Glomerular visceral epithelial cell (primary cell): Measurements from ENCODE around the gene VEZF1.
"Not testable (repeated sequence)": the region's sequence is repeated elsewhere in the genome, so short reads cannot be mapped to it uniquely, and the experiment has no call there.

Experiments
- DNase-seq: peaks from one replicate; pipeline ENCODE4 v3.0.0-alpha.2; 2016; ENCODE audit errors: extremely low spot score

The VEZF1 gene

DNA sequence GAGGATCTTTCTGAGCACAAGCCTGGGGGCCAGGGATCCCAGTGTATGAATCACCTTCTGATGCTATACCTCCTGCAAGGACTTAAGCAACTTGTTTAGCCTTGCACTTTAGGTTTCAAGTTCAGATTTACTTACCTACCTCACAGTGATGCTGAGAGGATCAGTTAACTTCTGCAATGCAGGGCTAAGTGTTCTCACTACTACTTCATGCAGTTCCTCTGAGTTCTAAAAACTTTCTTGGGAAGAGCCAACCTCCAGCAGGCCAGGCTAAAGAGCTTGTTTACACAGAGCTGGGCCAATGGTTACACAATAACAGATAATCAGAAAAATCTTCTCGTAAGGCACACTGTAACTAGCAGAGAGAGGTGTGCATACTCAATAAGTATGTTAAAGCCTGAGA is 13.0 kb downstream of the VEZF1 start:
- no peak for DNase-seq

DNA sequence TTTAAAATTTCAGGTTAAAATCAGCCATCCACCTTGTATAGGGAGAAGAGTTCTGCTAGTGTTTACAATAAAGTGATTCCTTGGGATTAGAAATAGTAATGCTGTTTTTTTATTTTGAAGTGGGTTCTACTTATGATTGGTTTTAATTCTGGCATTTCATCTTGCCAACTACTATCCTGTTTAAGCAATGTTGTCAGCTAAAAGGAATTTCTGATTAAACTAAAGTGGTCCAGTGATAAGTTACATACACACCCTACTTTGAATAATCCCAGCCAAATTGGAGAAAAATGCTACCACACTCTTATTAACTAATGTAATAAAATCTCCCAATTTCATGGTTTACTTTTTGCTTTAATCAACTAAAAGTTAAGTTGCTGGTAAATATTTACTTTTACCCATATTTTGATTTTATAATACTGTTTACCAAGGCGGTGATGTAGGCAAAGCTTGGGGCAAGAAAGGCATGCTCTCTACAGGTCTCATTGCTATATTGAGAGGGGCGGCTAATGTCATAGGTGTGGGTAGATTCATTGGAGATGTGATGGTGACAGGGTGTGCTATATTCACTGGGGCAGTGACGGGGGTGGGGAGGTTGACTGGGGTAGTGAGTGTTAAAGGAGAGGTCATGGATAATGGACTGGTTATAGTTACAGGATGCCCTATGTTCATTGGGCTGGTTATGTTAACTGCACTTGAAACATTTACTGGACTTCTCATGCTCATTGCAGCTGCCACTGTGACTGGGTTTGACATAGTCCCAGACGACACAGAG is 13.8 kb downstream of the VEZF1 start:
- DNase-seq, result not testable (repeated sequence)

DNA sequence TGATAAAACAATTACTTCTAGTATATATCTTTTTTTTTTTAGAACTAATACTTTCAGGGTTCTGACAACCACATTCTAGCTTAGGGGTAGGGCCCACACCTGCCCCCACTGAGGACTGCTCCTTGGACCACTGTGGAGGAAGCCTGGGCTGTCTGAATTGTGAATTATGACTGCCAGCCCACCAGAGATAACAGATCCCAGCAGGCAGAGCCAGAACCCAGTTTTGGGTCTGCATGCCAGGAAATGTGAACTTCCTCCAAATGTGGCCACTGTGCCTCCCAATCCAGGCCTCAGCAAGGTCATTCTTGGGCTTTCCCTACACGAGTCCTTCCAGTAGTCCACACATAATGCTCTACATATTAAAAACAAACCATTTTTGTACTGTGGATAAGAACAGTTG is 15.9 kb downstream of the VEZF1 start:
- no peak for DNase-seq

DNA sequence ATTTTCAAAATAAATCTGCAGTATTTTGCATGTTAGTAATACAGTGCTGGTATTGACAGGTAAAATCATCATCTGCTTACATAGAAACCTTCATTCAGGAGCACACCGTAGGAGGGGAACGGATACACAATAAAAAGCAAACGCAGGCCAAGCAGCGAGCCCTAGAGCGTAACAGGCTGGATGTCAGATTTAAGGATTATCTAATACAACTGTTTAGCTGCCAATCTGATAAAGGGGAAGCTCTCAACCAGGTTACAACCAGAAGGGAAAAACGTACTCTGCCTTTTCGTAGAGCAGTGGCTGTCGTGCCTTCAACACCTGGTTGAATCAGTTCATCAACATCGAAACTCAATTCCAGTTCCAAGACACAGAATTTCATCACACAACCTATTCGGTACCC is 16.5 kb downstream of the VEZF1 start:
- no peak for DNase-seq

DNA sequence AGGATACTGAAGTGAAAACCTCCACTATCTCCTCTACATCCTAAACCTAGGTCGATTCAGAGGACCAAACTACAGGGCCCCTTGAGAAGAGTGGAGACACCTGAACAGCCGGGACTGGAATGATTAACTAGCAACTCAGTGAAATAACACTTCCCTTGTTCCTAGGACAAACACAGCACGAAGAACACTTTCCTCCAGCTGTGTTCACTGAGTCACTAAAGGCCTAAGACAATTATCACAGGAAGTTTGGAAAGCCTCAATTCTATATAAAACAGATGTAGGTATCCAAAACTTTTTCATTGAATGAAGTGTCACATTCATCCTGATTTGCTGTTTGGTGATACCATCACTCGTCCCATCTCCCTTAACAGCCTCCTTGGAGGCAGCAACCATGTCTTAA is 17.3 kb downstream of the VEZF1 start:
- peak; percentile 55 for DNase-seq

DNA sequence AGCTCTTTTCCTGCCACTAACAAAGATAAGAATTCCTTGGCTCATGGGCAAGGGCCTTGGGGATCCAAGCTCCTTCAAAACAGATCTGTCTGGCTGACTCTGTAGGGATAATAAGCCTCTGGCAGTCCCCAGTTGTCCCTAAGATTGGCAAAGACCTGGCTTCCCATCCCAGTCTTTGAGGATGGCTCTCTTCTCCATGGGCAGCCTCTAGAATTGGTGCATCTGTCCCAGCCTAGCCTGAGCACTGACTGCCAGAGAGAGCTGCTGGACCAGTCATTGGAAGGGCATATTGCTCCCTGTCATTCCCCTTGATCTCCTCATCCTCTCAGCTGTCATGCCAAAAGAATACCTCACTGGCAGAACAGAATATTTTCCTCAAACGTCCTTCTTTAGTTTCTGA is 19.6 kb downstream of the VEZF1 start:
- no peak for DNase-seq

DNA sequence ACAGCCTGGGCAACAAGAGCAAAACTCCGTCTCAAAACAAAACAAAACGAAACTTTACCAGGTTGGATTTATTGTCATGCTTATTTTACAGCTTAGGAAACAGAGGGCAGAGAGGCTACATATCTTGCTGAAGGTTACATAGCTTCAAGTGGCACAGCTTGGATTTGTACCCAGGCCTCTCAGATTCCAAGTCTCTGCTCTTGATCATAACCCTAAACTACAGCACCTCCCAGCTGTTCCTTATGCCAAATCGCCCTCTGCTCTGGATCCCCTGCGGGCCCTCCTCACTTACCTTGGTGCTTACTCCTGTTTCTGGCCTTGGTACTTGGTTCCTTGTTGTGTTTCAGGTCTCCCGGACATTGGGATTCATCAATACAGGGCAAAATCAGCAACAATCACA is 21.2 kb downstream of the VEZF1 start:
- no peak for DNase-seq

DNA sequence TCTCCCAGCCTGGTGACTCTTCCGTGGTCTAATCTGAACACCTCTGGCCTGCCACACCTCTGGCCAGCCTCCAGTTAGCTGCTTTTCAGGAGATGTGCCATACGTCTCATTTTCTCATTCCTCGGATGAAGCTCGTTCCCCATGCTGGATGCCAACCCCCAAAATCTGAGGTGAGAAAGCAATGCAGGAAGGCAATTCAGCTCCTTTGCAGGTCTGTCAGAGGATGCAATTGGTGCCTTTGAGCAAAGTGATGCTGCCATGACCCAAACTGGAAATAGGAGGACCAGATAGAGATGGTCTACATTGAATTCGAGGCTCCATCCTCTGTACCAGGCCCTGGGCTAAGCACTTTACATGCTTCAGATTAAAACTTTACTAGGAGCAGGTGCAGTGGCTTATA is 21.8 kb downstream of the VEZF1 start:
- no peak for DNase-seq

DNA sequence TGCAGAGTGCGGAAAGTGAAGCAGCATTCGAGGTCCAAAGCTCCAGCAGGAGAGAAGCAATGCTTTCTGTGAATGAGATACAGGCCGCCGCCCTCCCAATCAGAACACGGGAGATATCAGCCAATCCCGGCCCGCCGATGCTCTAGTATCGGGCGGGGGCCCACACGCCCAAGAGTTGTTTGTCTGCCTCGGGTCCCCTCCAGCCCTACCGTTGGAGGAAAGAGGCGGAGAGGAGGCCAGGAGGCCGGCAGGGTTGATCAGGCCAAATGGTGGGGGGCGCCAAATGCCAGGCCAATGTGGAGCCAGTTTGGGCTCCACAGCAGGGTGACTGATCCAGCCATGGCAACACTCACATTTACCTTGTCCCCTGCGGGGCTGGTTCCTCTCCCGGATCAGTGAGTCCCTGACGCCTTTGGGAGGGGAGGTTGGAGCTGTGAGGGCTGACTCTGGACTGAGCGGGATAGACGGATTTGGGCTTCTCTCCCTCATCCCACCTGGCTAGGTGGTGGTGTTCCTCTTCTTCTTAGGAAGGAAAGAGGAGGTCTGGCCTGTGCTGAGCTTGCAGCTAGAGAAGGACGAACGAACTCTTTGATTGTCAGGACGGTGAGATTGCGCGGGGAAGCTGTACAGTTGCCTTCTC is 22.4 kb downstream of the VEZF1 start:
- no peak for DNase-seq

DNA sequence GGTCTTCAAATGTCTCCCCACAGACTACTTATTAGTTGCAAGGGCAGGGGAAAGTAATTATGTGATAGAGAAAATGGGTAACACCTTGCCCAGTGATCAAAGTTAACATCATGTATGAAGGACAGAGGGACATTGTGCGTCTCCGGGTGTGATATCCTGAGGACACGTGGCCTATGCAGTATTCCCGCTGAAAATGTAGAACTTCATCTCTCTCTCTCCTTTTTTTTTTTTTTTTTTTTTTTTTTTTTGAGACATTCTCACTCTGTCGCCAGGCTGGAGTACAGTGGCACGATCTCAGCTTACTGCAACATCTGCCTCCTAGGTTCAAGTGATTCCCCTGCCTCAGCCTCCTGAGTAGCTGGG is 24.9 kb downstream of the VEZF1 start:
- no peak for DNase-seq

DNA sequence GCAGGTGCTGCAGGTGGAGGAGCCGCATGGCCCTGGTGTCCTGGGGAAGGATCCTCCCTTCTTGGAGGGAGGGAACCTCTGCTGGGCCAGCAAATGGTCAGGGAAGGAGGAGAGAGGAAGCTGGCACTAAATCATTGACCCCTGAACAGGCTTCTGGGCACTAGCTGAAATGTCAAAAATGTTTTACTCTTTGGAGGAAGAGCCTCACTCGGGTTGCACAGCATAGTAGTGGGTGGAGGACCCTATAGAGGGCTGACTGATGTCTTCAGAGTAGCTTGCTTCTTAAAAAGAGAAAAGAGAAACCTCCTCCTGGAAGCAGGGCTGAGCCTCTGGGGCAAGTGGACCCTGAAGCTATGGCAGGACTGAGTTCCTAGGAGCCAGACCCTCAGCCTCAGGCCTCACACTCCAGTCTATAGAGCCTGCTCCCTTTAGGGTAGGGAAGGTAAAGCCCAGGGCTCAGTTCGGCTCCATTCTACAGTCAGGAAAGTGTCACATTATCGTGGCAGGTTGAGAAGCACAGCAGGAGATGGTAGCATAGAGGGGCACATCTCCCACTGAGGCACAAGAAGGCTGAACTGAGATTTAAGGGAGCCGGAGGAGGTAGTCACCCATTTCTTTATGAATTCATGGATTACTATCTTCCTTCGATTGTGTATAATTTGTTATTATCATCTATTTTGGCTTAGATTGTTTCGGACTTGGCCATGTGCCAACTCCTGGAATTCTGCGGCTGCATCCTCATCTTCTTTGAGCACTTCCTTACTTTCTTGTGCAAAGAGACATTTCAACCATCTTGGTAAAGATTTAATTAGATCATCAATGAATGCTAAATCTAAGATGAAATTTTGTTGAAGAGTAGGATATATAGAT is 25.5 kb downstream of the VEZF1 start:
- no peak for DNase-seq

DNA sequence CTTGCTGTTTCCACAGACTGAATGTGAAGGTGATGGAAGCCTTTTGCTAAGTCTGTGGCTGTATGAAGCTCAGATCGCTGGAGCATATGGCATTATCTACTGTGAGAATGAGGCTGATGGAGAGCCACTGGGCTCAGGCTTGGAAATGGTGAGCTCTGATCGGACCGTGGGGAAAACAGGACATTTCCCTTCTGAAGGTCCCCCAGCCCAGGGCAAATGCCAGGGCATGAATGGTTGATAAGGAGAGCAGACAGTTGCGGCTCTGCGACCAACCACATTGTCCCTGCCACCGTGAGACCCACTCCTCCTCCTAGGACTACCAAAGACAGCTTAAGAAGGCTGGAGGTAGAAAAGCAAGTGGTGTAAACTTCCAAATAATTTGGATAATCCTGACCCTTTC is 28.1 kb downstream of the VEZF1 start:
- DNase-seq, result no peak

DNA sequence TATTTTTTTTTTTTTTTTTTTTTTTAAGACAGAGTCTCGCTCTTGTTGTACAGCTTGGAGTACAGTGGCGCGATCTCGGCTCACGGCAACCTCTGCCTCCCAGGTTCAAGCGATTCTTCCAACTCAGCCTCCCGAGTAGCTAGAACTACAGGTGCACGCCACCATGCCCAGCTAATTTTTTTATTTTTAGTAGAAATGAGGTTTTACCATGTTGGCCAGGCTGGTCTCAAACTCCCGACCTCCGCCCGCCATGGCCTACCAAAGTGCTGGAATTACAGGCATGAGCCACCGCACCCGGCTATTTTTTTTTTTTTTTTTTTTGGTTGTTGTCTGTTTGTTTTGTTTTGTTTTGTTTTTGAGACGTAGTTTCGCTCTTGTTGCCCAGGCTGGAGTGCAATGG is 29.7 kb downstream of the VEZF1 start:
- not testable (repeated sequence) for DNase-seq

DNA sequence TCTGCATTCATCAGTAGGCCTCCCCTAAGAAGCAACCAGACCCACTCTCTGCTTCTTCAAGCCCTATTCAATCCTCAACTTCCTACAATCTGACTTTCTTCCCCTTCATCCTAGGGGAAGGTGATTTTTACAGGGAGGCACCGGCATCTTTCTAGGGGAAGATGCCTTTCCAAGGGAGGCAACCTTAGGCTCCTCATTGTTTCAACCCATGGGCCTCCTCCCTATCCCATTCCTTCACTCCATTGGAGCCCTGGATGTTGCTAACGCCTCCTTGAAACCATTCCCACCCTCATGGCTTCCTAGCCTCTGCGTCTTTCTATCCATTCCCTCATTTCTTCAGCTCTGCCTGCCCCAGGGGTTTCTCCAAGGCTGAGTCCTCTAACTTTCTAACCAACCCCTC is 30.2 kb downstream of the VEZF1 start:
- DNase-seq, result no peak

DNA sequence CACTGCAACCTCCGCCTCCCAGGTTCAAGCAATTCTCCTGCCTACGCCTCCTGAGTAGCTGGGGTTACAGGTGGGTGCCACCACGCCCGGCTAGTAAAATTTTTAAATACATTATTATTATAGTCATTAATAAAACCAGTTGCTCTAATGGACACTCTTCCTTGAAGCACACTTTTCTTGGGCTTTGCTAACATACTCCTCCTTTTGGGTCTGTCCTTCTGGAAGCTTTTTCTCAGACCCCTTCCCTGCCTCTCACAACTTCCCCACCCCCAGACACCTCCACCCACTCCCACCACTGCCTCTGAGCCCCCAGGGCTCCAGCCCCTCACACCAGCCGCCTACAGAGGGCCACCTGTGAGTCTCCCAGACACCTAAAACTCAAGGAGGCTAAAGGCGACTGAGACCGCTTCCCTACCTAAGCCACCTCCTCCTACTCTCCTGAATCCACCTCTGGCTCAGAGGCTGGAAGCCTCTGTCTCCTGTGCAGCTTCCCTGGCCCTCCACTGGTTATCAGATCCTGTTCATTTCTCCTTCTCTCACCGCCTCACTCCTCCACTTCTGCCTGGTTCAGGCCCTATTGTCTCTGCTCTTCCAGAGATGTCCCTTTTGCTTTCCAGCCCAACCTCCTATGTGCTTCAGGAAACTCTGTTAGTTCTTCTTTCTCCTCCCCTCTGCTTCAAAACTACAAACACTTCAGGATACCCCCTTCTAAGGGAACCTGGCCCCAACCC is 30.8 kb downstream of the VEZF1 start:
- no peak for DNase-seq

DNA sequence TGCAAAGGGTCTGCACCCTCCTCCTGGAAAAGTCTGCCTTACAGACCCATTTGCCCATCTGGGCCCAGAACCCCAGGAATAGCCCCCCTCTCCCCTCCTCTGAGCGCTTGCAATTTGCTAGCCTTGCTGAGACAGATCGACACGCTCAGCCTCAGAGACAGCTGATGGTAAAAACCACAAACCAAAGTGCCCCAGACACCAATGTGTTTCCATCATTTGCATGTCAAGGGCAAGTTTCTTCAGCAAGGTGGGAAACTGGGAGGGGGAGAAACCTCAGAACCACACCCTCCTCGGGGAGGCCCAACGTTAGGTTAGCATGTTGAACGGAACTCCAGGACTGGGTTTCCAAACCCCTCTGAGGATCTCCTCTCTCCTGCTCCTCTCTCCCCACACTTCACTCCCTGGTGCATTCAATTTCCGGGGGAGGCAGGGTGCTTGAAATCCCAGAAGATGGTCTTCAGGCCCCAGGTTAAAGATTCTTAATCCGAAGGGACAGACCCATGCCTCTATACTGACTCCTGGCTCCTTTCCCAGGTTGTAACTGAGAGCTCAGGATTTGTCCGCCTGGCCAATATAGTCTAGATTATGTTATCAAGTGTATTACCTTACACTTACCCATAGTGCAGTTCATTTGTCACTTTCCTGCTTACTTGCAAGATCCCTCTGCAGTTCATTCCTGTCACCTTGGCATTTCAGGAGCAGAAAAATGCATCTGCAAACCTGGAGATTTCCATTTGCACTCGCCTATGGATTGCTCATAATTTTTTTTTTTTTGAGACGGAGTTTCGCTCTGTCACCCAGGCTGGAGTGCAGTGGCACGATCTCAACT is 31.5 kb downstream of the VEZF1 start:
- DNase-seq, result no peak

DNA sequence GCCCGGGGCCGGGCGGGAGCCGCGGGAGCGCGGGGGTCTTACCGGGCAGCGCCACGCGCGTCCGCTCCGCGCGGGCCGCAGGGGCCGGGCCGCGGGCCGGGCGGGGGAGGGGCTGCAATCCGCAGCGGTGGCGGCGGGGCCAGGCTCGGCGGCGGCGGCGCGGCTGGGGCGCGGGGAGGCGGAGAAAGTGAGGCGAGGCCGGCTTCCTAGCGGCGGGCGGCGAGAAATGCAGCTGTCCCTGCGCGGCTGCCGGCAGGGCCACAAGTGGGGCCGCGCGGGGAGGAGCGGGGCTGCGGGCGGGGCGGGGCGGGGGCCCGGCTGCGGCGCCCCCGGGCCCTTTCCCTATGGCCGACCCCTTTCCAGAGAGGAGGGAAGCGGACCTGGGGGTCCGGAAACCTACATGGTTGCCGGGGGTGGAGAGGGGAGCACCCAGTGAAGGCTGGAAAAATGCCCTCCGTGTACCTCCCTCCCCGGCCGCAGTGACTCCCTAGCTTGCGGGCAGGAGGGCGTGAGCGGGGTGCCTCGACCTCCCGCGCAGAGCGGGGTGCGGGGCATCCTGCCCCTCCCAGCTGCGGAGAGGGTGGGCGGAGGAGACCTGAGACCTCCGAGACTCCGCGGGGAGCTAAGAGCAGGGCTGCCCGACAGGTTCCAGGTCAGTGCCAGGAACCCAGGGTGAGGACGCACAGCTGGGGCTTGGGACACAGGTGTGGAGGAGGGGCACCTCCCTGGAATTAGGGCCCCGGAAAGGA is 32.7 kb downstream of the VEZF1 start, which contains the start of gene CUEDC1:
Gene CUEDC1 (minus strand): TSS at position 230 of the 749 bp plus-strand sequence. CDS start 69,848 bp downstream, outside the sequence.
- peak; percentile 69 for DNase-seq

DNA sequence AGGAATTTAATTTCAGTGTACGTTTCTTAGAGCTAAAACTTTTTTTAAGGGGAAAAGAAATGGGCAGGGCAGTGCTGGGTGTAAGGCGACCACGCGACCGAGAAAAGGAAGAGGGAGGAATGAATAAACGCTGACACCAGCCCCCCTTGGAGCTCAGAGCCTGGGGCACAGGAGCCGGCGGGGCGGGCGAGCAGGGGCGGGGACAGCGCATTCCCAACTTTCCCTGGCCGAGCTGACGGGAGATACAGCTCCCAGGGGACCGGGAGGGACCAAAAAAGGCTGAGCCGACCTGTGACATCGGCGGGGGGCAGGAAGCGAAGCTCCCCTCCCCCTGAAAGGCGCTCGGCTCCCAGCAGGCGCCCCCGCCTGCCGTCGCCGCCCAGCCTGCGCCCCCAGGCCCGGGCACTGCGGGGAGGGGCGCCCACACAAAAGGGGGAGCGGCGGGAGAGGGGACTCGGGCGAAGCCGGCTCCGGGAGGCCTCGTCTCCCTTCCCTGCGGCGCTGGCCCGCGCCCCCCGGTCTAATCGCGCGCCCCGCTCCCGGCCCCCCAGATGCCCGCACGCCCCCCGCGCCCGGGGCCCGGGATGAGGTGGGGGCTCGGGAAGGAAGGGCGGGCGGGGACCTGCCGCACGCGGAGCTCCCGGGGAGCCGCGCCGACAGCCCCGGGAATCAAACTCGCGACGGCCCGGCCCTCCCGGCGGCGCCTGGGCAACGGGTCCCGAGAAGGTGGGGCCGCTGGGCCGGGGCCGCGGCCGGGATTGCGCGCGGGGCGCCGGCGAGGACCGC is 33.5 kb downstream of the VEZF1 start:
- peak; percentile 74 for DNase-seq

DNA sequence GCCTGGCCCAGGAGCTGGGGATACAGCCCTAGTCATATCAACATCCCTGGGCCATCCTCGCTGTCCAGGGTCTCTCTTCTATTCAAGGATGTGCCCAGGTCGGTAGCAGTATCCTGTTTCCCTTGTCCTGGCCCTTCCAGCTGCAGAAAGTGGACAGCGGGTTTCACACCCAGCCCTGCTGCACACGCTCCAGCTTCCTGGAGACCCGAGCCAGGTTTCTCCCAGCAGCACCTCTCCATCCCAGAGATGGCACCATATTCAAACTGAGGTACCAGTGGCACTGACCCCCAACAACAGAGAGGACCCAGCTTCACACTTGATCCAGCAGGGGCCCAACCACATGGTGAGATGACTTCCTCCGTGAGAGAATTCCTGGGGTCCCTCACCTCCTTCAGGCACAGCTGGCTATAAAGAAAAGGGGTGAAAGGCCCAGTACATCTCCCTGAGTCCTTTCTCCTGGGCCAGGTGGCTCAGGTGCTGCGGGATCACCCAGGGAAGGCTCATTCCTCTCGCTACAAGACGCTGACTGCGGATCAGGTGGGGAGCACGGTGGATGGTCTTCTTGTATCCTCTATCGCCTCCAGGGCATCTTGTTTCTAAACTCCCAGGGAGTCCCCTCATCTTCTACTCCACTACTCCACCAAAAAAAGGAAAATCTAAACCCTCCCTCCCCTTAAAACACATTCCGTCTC is 34.2 kb downstream of the VEZF1 start:
- DNase-seq, result no peak
